Activated gamma-delta T cell treated with anti-CD3 and anti-CD28 coated beads, Interleukin-2, amount 50 U/mL, for 16 hours (primary cell): ENCODE results near the gene HERC4.
"Not testable (repeated sequence)": the region's sequence is repeated elsewhere in the genome, so short reads cannot be mapped to it uniquely, and the experiment has no call there.

ENCODE experiments used
- DNase-seq: peaks from one replicate; pipeline ENCODE4 v3.0.0-alpha.2; 2020; ENCODE audit warnings: low read depth

HERC4 gene

GRCh38 chr10:67878133-67878532 lies 196.9 kb downstream of the HERC4 start:
- DNase-seq = no peak

GRCh38 chr10:67877421-67877820 lies 197.7 kb downstream of the HERC4 start:
- not testable (repeated sequence) for DNase-seq

- no peak for DNase-seq
Measured at GRCh38 chr10:67875340-67876238, 199.5 kb downstream of the HERC4 start.
